NCI-H1105 (cell line): ENCODE data around the gene REC114.
"Not testable (repeated sequence)": the region's sequence is repeated elsewhere in the genome, so short reads cannot be mapped to it uniquely, and the experiment has no call there.

ENCODE experiments used
- DNase-seq: peaks from one replicate; lab custom pipeline; 2025; lab: John Stamatoyannopoulos, UW

Gene REC114

GRCh38 chr15:73538123-73538522, 95.2 kb downstream of the REC114 start:
- DNase-seq, result no peak

GRCh38 chr15:73538563-73539211, 95.7 kb downstream of the REC114 start:
- no peak for DNase-seq

- no peak for DNase-seq
Measured at GRCh38 chr15:73539212-73540128, 96.5 kb downstream of the REC114 start.

GRCh38 chr15:73540161-73540560, 97.2 kb downstream of the REC114 start:
- DNase-seq, result no peak

- DNase-seq, result no peak
Measured at GRCh38 chr15:73541479-73541878, 98.5 kb downstream of the REC114 start.

GRCh38 chr15:73548925-73549324, 106.0 kb downstream of the REC114 start:
- not testable (repeated sequence) for DNase-seq

GRCh38 chr15:73550190-73550589, 107.2 kb downstream of the REC114 start:
- DNase-seq, result no peak

- no peak for DNase-seq
Measured at GRCh38 chr15:73555080-73555479, 112.1 kb downstream of the REC114 start.

- DNase-seq, result no peak
Measured at GRCh38 chr15:73558529-73558928, 115.6 kb downstream of the REC114 start.

GRCh38 chr15:73560501-73561117, 117.6 kb downstream of the REC114 start:
- DNase-seq, result peak; percentile 12

- no peak for DNase-seq
Measured at GRCh38 chr15:73564255-73564654, 121.3 kb downstream of the REC114 start.

GRCh38 chr15:73567020-73567419, 124.1 kb downstream of the REC114 start:
- DNase-seq, result no peak

GRCh38 chr15:73568564-73569280, 125.8 kb downstream of the REC114 start:
- no peak for DNase-seq

- DNase-seq, result no peak
Measured at GRCh38 chr15:73569361-73569760, 126.4 kb downstream of the REC114 start.

- no peak for DNase-seq
Measured at GRCh38 chr15:73570355-73571032, 127.5 kb downstream of the REC114 start.

GRCh38 chr15:73571346-73571745, 128.4 kb downstream of the REC114 start:
- DNase-seq, result no peak

- DNase-seq, result no peak
Measured at GRCh38 chr15:73572296-73572695, 129.3 kb downstream of the REC114 start.

- DNase-seq, result no peak
Measured at GRCh38 chr15:73573037-73573436, 130.1 kb downstream of the REC114 start.

GRCh38 chr15:73573572-73573971, 130.6 kb downstream of the REC114 start:
- no peak for DNase-seq

GRCh38 chr15:73575636-73576247, 132.8 kb downstream of the REC114 start:
- no peak for DNase-seq

- DNase-seq, result not testable (repeated sequence)
Measured at GRCh38 chr15:73577593-73577992, 134.6 kb downstream of the REC114 start.
